ENCODE results near the gene GYPB.
"Not testable (repeated sequence)": the region's sequence is repeated elsewhere in the genome, so short reads cannot be mapped to it uniquely, and the experiment has no call there.

Gene GYPB

DNA sequence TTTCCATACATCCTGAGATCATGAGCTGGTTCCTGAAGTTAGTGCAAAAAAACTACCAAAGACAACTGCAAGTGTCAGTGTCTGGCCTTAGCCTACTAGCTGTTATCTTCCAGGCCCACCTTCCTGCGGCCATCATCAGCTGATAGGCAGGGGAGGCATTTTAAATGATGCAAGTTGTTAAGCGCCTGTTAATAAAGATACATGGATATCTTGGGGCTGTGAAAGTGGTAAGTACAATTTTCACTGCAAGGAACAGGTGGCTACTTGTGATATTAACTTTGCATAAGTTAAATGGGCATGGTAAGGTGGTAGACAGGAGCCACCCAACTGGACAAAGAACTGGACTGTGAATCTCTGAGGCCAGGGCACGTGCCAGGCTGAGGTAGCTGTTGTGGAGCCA is at the start of gene GYPB:
Gene GYPB, minus strand, starts transcription at position 104 of the 400 bp plus-strand sequence. Its CDS starts 93 bp downstream, at position 11.
- DNase-seq: not testable (repeated sequence)

DNA sequence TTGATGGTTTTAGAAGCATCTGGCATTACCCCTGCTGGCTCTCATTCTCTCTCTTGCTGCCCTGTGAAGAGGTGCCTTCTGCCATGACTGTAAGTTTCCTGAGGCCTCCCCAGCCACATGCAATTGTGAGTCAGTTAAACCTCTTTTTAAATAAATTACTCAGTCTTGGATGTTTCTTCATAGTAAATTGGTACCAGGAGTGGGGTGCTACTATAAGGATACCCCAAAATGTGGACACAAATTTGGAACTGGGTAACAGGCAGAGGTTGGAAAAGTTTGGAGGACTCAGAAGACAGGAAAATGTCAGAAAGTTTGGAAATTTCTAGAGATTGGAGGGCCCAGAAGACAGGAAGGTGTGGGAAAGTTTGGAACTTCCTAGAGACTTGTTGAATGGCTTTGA is 42.4 kb upstream of the GYPB start:
- DNase-seq: not testable (repeated sequence)

DNA sequence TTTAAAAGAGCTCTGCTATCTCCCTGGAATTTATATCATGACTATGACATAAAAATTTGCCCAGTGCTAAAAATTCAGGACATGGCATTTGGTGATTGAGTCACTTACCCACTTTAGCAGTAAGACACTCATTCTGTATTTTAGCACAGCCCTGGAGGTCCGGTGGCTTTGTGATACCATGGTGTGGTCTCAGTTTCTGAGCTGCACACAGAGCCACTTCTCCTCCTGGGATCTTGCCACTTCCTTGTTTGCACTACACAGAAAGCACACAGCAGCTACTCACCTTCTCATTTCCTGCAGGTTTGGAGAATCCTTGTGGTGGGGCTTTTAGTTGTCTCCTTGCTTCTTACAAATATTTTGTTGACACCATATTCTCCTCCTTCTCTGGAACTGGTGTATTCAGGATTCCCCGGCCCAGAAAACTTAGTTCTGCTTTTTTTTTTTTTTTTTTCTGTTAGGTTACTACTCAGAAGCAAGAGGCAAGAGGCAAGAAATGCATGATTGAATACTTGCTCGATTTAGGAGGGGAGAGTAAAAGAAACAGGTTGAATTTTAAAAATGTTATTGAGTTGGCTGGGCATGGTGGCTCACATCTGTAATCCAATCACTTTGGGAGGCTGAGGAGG is 41.2 kb upstream of the GYPB start:
- not testable (repeated sequence) for DNase-seq

DNA sequence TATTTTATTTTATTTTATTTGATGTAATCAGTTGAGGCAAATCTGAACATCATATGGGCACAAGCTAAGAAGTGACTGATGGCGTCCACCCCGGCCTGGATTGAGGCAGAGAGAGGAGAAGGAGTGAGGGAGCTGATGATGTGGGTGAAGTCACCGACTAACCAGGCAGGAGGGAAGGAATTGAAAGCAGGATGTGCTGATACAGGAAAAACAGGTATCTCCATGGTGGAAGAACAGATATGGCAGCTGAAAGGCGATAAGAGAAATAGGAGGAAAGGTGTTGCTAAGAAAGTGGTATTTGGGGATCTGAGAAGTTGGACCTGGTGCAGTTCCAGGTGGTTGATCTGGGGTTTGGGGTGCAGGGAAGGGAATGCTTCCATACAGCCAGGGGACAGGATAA is 37.6 kb upstream of the GYPB start:
- DNase-seq: no peak

DNA sequence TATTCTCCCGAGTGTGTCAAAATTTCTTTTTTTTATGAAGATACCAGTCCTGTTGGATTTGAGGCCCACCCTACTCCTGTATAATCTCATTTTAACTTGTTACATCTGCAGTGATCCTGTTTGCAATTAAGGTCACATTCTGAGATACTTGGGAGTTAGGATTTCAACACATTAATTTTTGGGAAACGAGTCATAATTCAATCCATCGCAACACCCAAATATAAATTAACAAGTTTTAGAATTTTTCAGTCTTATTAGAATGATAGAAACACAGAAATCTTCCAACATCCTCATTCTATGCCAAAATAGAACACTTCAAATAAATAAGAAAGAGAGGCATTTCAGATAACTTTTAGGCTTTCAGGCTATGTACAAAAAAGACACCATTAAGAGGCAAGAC is 36.2 kb upstream of the GYPB start:
- DNase-seq: not testable (repeated sequence)

DNA sequence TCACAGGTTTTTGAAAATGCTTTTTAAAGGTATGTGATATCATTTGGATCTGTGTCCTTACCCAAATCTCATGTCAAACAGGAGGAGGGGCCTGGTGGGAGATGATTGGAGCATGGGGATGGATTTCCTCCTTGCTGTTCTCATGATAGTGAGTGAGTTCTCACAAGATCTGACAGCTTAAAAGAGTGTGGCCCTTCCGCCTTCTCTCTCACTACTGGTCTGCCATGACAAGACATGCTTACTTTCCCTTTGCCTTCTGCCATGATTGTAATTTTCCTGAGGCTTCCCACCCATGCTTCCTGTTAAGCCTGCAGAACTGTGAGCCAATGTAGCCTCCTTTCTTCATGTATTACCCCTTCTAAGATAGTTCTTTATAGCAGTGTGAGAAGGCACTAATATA is 32.3 kb upstream of the GYPB start:
- DNase-seq: not testable (repeated sequence)

DNA sequence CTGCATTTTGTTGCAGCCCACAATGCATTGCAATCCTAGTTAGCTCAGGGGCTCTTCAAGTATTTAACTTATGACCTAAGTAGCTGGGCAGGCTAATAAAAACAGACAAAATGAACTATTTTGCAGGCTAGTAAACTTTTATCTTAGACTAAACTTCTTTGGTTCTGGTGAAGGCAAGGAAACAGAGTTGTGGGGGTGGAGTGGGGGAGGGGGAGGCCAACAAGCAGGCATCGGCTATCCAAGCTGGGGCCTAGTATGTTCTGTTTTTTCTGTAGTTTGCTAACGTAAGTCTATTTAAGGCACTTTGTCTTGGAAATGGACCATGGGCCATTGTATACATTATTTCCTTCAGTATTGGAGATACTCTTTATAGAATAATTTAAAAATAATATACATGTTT is 31.5 kb upstream of the GYPB start:
- not testable (repeated sequence) for DNase-seq

DNA sequence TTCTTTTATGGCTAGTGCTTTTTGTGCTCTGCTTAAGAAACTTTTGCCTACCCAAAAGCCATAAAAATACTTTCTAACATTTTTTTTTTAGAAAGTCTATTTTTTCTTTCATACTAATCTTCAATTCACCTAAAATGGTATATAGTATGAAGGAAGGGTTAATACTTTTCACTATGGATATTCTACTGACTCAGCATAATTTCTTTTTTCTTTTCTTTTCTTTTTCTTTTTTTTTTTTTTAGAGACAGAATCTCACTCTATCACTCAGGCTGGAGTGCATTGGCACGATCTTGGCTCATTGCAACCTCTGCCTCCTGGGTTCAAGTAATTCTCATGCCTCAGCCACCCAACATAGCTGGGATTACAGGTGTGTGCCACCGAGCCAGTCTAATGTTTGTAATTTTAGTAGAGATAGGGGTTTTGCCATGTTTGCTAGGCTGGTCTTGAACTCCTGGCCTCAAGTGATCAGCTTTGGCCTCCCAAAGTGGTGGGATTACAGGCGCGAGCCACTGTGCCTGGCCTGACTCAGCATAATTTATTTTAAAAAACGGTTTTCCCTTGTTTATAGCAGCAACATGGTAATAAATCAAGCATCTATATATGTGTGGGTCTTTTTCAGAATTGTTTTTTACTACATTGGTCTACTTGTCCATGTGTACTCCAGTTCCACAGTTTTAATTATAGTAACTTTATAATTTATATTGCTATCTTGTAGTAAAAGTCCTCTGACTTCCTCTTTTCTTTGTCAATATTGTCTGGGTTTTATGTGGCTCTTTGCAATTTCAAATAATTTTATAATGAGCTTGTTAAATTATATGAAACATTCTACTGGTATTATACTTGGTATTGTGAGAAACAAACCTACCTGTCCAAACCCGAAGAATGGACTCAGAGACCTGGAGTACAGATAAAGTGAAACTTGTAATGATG is 30.6 kb upstream of the GYPB start:
- DNase-seq: not testable (repeated sequence)

DNA sequence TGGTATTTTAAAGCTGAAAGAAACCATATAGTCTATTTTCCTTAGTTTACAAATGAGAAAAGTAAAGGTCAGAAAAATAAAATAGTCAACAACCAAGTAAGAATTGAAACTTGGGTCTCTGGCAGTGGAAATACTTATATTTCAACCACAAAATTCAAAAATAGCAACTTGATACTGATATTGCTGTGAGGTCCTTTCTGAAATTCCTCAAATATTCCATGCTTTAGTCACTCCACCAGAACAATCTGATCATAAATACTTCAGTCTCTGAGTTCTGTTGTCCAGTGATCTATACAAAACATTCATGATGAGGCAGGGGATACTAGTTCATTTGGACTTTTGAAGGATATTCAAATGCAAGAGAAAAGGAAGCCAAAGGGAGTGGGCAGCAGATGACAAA is 25.8 kb upstream of the GYPB start:
- not testable (repeated sequence) for DNase-seq

DNA sequence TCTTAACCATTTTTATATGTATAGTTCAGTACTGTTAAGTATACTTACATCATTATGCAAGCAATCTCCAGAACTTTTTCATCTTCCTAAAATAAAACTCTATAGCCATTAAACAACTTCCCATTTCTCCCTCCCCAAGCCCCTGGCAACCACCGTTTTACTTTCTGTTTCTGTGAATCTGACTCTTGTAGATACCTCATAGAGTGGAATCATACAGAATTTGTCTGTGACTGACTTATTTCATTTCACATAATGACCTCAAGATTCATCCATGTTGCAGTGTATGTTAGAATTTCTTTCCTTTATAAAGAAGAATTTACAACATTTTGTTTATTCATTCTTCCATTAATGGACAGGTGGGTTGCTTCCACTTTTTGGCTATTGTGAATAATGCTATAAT is 13.4 kb upstream of the GYPB start:
- not testable (repeated sequence) for DNase-seq

DNA sequence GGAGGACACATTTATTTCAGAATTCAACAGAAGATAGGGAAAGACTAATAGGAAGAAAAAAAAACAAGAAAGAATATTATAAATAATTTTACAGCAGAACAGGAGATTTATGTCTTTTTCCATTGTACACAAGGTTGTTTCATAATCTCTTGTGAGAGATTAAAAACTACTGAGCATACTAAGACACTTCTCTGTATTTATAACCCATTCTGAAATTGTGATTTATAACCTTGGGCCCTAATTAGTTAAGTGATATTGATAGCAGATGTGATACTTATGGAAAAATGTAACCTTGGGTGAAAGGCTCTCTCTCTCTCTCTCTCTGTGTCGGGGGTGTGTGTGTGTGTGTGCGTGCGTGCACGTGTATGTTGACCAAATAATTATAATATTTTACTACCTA is 12.7 kb upstream of the GYPB start:
- DNase-seq: not testable (repeated sequence)

DNA sequence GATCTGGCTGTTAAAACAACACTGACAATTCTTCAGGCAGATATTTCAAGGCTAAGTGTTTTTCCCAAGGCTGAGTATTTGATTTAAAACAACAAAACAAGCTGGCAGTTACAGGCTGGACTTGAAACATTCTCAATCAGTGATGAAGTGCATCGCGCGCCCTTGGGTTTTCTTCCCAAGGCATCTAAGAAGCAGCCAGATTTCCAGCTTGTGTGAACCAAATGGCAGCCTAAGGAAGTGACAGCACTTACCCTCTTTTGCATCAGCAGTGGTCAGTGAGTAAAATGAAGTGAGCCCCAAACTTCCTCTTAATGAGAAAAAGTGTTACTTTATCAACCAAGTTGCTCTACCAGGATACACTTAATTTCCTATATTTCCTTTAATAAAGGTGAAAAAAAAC is 12.2 kb upstream of the GYPB start:
- not testable (repeated sequence) for DNase-seq

DNA sequence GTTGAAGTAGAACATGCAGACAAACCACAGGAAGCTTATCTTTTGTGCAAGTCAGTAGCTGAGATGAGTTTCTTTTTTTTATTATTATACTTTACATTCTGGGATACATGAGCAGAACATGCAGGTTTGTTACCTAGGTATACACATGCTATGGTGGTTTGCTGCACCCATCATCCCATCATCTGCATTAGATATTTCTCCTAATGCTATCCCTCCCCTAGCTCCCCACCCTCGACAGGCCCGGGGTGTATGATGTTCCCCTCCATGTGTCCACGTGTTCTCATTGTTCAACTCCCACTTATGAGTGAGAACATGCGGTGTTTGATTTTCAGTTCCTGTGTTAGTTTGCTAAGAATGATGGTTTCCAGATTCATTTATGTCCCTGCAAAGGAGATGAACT is 11.5 kb upstream of the GYPB start:
- not testable (repeated sequence) for DNase-seq

DNA sequence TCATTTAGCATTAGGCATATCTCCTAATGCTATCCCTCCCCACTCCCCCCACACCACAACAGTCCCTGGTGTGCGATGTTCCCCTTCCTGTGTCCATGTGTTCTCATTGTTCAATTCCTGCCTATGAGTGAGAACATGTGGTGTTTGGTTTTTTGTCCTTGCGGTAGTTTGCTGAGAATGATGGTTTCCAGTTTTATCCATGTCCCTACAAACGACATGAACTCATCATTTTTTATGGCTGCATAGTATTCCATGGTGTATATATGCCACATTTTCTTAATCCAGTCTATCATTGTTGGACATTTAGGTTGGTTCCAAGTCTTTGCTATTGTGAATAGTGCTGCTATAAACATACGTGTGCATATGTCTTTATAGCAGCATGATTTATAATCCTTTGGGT is 7.5 kb upstream of the GYPB start:
- DNase-seq: not testable (repeated sequence)

DNA sequence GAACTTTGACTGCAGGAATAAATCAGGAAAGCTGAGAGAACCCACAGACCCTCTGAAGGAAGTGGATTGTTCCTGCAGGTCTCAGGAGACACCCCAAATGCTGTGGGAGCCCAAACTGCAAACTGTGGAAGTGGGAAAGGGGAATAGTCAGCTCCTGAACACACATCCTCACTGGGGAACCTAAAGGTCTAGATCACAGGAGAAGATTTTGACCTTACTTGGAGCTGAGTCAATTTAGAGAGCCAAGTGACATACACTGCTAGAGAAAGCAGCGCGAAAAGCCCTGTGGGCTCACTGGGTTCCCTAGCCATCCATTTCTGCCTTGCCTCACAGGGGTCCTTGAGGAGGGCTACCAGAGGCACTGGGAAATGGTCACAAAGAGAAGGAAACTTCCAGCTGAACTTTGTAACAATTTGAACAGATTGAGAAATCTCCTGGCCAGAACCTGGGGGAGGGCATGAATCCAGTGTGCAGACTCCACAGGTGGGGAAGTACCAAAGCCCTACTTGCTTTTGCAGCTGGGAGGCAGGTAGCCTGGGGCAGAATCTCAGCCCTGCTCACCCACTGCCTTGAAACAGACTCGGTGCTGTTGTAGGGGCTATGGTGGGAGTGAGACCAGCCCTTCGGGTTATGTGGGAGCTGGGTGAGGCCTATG is 5.3 kb upstream of the GYPB start:
- not testable (repeated sequence) for DNase-seq

DNA sequence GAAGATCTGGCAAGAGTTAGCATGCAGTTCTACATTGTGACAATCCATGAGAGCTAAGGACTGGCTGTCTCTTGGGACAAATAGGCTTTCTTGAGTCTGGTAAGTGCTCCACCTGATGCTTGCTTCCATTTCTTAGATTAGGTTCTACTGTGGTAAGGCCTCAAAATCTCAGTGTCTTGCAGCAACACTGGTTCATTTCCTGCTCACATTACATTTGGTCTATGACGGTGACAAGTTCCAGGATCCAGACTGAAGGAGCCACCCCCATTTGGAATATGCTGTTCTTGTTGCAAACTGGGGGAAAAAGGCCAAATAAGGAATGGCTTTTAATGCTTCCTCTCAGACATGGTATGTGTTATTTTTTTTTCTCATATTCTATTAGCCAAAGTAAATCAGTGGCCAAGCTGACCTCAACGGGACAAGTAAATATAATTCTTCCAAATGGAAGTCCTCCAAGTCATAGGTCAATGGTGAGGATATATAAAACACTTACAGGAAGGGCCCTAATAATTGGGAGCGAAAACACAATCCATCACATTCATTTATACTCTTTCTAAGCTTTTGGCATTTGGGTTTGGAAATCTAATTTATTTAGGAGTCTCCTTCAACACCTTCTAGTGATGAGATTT is 3.7 kb upstream of the GYPB start:
- not testable (repeated sequence) for DNase-seq

DNA sequence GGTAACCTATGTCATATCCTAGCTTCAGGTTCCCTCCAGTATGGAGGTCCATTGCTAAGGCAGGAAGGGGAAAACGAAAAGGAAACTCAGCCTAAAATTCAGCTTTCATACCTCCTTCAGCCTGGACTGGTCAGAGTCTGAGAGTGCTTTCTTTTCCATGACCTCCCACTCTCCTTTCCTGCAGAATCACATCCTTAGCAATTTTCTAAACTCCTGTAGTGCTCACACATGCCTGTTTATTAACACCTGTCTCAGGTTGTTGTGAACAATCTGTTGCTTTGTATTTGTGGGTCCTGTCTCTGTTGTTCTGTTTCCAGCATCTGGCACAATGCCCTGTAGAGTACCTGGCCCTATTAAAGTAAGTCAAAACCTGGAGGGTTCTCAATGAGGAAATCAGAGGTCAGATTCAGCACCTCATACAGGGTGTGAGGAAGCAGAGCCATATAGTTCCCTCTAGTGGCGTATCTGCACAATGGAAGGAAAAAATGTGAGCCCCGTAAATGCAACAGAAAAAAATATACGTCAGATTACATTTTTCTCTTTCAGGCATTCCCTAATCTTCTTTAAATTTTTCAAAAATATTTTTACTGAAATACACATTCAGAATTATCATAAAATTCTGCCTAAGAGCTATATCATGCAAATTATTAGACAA is 2.3 kb upstream of the GYPB start:
- DNase-seq: not testable (repeated sequence)

DNA sequence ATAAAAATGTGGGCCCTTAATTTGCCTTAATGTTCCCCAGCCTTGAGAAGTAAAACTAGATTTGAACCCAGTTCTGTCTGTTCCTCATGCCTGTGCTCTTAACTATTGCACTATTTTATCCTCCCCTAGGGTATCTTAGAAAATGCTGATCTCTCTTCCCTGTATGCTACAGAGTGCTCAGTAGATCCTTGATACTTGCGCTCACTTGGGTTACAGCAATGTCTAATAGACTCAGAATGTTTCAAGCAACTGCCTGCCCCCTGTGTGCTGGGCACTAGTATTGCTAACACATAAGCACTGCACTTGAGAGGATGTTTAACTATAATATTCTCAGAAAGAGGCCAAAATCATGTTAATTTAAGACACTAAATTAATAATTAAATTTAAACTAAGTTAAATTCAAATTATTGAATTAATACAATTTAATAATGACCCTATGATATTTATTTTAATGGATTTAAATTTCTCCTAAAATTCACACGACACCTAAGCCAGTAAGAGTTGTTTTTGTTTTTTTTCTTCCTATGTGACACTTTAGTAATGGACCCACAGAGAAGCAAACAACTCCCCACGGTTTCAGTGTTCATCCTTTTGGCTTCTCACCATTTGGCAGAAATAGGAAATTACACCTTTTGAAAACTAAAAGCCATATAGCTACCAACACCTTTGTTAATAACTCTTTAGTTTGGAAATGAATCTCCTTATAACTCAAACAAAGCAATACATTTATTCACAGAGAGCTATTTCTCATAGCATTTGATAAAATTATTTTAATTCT is 768 bp downstream of the GYPB start:
- not testable (repeated sequence) for DNase-seq

DNA sequence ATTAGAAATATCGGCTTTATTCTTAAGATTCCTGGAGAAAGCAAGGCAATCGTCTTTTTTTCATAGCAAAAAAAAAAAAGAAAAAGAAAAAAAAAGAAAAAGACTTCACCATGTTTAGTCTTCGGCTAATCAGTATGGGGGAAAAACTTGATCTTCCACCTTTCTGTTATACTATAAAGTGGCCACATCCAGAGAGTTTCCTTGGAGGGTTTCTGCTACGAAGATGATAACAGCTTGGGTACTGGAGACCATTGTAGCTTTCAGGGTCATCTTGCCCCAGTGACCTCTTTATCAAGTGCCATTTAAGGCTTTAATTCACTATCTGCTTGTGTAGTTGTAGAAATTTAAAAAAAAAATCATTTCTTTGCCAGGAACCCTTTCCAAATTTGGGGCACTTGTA is 1.9 kb downstream of the GYPB start:
- not testable (repeated sequence) for DNase-seq

DNA sequence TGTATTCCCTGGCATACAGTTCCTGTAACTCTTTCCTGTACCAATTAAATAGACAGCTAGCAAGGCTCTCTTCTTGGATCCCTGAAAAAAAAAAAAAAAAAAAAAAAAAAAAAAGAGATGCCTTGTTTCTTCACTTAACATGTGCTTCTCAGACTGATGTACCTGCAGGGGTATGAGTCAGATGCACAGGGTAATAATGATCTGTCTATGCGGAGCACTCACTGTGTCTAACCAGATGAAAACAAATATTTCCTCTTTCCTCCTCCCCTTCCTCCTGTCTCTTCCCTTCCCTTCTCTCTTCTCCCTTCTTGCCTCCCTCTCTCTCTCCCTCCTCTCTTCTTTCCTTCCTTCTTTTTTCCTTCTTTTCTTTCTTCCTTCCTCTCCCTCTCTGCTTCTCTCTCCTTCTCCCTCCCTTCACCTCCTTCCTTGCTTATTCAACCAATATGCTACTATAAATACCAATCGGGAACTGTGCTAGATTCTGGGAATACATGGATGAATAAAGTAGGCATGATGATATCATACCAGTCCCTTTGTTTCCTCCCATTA is 3.0 kb downstream of the GYPB start:
- not testable (repeated sequence) for DNase-seq

DNA sequence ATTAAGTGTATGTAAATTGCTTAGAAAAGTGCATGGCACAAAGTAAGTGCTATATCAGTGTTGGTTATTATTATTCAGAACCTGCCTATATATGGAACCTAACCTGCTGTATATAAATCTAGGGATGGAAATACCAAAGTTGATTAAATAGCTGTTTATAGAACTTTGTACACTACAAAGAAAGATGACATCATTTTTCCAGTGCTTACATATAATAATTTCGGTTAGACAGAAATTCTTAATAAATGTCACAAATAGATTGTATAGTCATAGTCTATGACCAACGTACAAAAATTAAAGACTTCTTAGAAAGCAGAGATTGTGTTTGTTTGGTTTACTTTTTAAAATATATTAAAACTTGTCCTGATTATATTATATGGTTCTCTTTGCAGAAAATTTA is 4.4 kb downstream of the GYPB start:
- DNase-seq: no peak
